Measurements from ENCODE around the gene UTP15.

The UTP15 gene

DNA sequence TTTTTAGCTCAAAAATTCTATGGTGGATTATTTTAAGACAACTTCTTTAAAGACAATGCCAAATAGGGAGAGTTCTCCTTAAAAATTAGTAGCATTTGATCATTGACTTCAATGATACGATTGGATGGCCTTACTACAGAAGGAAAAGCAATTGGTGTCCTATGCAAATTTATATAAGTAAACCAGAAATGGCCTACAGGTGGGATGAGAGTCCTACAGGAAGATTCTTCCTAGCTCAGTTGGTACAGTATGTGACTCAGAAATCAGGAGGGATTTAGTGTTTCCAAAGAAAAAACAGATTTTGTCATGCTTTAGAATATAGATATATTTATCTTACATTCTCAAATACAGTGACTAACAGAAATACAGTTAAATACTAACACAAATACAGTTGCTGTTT lies 6.6 kb upstream of the UTP15 start:
- Histone ChIP-seq H3F3A (ENCODE audit: low read depth) (no peaks in the 10 kb centered on the region), H3K9me2 (replicated peaks; ENCODE audit: low read depth, low read length) (no peaks in the 10 kb centered on the region), H4K20me1 (ENCODE audit: insufficient read depth, low read length, poor library complexity, severe bottlenecking) (no peaks in the 10 kb centered on the region), H3K79me2 (ENCODE audit: insufficient read depth, low read length) (peaks cover 11% of the 10 kb centered on the region), H2AFZ (ENCODE audit: low read length) (no peak overlapping the region), H3K36me3 (ENCODE audit: insufficient read depth, low read length) (no peaks in the 10 kb centered on the region), H3K9me3 (ENCODE audit: insufficient read depth, low read depth, low read length) (no peaks in the 10 kb centered on the region), H3K4me1 (ENCODE audit: insufficient read depth, low read length, poor library complexity, severe bottlenecking) (peaks cover 15% of the 10 kb centered on the region), H3K9ac (ENCODE audit: low read depth, low read length, poor library complexity, severe bottlenecking) (no peak overlapping the region), H3K27me3 (ENCODE audit: insufficient read depth, low read length, poor library complexity, severe bottlenecking) (no peaks in the 10 kb centered on the region), H3K4me3 (ENCODE audit: low read length, poor library complexity, severe bottlenecking) (no peak overlapping the region), H3K4me2 (ENCODE audit: low read depth, low read length, poor library complexity, severe bottlenecking) (no peak overlapping the region)
- TF ChIP-seq, protein P1, sequence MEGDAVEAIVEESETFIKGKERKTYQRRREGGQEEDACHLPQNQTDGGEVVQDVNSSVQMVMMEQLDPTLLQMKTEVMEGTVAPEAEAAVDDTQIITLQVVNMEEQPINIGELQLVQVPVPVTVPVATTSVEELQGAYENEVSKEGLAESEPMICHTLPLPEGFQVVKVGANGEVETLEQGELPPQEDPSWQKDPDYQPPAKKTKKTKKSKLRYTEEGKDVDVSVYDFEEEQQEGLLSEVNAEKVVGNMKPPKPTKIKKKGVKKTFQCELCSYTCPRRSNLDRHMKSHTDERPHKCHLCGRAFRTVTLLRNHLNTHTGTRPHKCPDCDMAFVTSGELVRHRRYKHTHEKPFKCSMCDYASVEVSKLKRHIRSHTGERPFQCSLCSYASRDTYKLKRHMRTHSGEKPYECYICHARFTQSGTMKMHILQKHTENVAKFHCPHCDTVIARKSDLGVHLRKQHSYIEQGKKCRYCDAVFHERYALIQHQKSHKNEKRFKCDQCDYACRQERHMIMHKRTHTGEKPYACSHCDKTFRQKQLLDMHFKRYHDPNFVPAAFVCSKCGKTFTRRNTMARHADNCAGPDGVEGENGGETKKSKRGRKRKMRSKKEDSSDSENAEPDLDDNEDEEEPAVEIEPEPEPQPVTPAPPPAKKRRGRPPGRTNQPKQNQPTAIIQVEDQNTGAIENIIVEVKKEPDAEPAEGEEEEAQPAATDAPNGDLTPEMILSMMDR (conservative IDR thresholded peaks at IDR 0.05; ENCODE audit: low read length): peak; percentile 29
- no peak for TF ChIP-seq EZH2phosphoT487 (IDR thresholded peaks at IDR 0.05; ENCODE audit: borderline replicate concordance)

DNA sequence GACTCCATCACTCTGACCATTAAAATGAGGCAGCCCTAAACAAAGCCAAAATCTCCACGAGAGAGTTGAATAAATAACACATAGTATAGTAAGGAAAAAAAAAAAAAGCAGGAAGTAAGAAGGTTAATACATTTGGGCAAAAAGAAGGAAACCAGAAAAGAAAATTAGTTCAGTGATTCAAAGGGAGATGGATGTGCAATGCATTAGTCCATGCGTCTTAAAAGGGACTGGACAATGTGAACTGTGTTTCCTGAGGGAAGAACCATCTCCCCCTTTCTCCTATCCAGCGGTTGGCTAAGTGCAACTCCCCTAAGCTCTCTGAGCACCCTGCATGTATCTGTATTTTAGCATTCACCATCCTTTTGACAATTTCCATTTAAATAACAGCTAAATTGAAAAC lies 1.5 kb upstream of the UTP15 start:
- peak overlapping the region; percentile 97 for H3K4me3 ChIP-seq (ENCODE audit: low read length, poor library complexity, severe bottlenecking)
- no peaks in the 10 kb centered on the region for H3F3A ChIP-seq (ENCODE audit: low read depth)
- peaks cover 54% of the 10 kb centered on the region for H3K79me2 ChIP-seq (ENCODE audit: insufficient read depth, low read length)
- no peak overlapping the region for H2AFZ ChIP-seq (ENCODE audit: low read length)
- H3K36me3 ChIP-seq (ENCODE audit: insufficient read depth, low read length): no peaks in the 10 kb centered on the region
- no peaks in the 10 kb centered on the region for H3K9me2 ChIP-seq (replicated peaks; ENCODE audit: low read depth, low read length)
- no peaks in the 10 kb centered on the region for H3K27me3 ChIP-seq (ENCODE audit: insufficient read depth, low read length, poor library complexity, severe bottlenecking)
- no peak for TF ChIP-seq EZH2phosphoT487 (IDR thresholded peaks at IDR 0.05; ENCODE audit: borderline replicate concordance)
- H3K4me2 ChIP-seq (ENCODE audit: low read depth, low read length, poor library complexity, severe bottlenecking): peak overlapping the region; percentile 89
- H3K9me3 ChIP-seq (ENCODE audit: insufficient read depth, low read depth, low read length): no peaks in the 10 kb centered on the region
- peak overlapping the region; percentile 99 for H3K9ac ChIP-seq (ENCODE audit: low read depth, low read length, poor library complexity, severe bottlenecking)
- H3K4me1 ChIP-seq (ENCODE audit: insufficient read depth, low read length, poor library complexity, severe bottlenecking): peaks cover 48% of the 10 kb centered on the region
- H4K20me1 ChIP-seq (ENCODE audit: insufficient read depth, low read length, poor library complexity, severe bottlenecking): peaks cover 12% of the 10 kb centered on the region

DNA sequence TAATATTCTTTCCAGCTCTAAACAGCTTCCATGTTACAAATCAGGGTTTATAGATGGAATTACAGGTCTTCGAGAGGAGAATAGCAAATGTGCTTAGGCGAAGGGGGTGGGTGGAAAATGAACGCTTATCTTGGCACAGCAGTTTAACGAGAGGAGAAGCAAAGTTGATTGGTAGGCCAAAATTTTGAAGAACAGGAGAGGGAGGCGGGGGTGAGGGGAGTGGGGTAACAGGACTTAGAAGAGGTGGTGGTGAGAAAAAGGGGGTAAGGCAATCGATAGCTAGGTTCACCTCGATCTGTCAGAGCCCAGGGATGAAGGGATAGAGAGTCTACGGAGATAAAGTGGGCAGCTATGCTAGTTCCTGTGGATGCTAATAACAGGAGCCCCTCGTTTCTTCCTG lies 868 bp upstream of the UTP15 start:
- Histone ChIP-seq H3K4me3 (ENCODE audit: low read length, poor library complexity, severe bottlenecking) (peak overlapping the region; percentile 97), H3K27me3 (ENCODE audit: insufficient read depth, low read length, poor library complexity, severe bottlenecking) (no peaks in the 10 kb centered on the region), H3K9ac (ENCODE audit: low read depth, low read length, poor library complexity, severe bottlenecking) (peak overlapping the region; percentile 99), H3K9me3 (ENCODE audit: insufficient read depth, low read depth, low read length) (no peaks in the 10 kb centered on the region), H4K20me1 (ENCODE audit: insufficient read depth, low read length, poor library complexity, severe bottlenecking) (peaks cover 12% of the 10 kb centered on the region), H3K9me2 (replicated peaks; ENCODE audit: low read depth, low read length) (no peaks in the 10 kb centered on the region), H3K36me3 (ENCODE audit: insufficient read depth, low read length) (no peaks in the 10 kb centered on the region), H3K4me1 (ENCODE audit: insufficient read depth, low read length, poor library complexity, severe bottlenecking) (peaks cover 48% of the 10 kb centered on the region), H3K4me2 (ENCODE audit: low read depth, low read length, poor library complexity, severe bottlenecking) (peak overlapping the region; percentile 89), H2AFZ (ENCODE audit: low read length) (peak overlapping the region; percentile 94), H3F3A (ENCODE audit: low read depth) (no peaks in the 10 kb centered on the region), H3K79me2 (ENCODE audit: insufficient read depth, low read length) (peaks cover 54% of the 10 kb centered on the region)
- TF ChIP-seq EZH2phosphoT487 (IDR thresholded peaks at IDR 0.05; ENCODE audit: borderline replicate concordance): no peak
- TF ChIP-seq, protein P1 (conservative IDR thresholded peaks at IDR 0.05; ENCODE audit: low read length): no peak

DNA sequence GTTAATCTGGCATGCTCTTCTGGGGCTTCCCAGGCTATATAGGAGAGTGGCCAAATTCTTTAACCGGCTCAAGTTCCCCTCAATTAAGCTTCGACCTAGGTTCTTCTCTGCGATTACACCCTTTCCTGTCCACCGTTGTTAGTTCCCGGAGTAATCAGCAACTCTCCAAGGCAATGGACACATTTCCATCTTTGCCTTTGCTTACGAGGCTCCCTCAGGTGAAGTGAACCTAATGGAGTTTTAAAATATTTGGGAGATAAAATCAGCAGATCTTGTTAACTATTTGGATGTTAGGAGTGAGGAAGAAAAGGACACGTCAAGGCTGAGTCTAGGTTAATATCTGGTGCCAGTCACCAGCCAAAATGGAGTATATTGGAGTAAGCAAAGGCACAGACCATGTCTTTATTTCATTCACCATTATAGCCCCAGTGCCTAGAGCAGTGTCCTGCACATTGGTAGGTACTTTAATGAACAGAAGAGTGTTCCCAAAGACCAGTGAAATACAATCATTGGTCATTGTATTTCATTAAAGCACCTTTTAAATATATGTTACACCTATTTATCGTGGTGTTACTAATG lies 515 bp downstream of the UTP15 start:
- no peaks in the 10 kb centered on the region for H3K27me3 ChIP-seq (ENCODE audit: insufficient read depth, low read length, poor library complexity, severe bottlenecking)
- peak overlapping the region; percentile 93 for H3K4me2 ChIP-seq (ENCODE audit: low read depth, low read length, poor library complexity, severe bottlenecking)
- H3K36me3 ChIP-seq (ENCODE audit: insufficient read depth, low read length): no peaks in the 10 kb centered on the region; the same call in 1 of the 2 replicates
- no peaks in the 10 kb centered on the region for H3K9me3 ChIP-seq (ENCODE audit: insufficient read depth, low read depth, low read length)
- TF ChIP-seq, protein P1 (conservative IDR thresholded peaks at IDR 0.05; ENCODE audit: low read length): no peak
- no peak for TF ChIP-seq EZH2phosphoT487 (IDR thresholded peaks at IDR 0.05; ENCODE audit: borderline replicate concordance)
- no peaks in the 10 kb centered on the region for H3F3A ChIP-seq (ENCODE audit: low read depth)
- H3K4me1 ChIP-seq (ENCODE audit: insufficient read depth, low read length, poor library complexity, severe bottlenecking): peaks cover 46% of the 10 kb centered on the region
- no peaks in the 10 kb centered on the region for H3K9me2 ChIP-seq (replicated peaks; ENCODE audit: low read depth, low read length)
- peak overlapping the region; percentile 97 for H3K4me3 ChIP-seq (ENCODE audit: low read length, poor library complexity, severe bottlenecking)
- H4K20me1 ChIP-seq (ENCODE audit: insufficient read depth, low read length, poor library complexity, severe bottlenecking): peaks cover 12% of the 10 kb centered on the region
- peak overlapping the region; percentile 94 for H2AFZ ChIP-seq (ENCODE audit: low read length)
- peaks cover 54% of the 10 kb centered on the region for H3K79me2 ChIP-seq (ENCODE audit: insufficient read depth, low read length)
- H3K9ac ChIP-seq (ENCODE audit: low read depth, low read length, poor library complexity, severe bottlenecking): peak overlapping the region; percentile 99

Data from Loucy (cell line).